Fibroblast of mammary gland (primary cell): ENCODE data around the gene LILRB3.

Source experiments
- DNase-seq: peaks from one replicate; pipeline ENCODE4 v3.0.0-alpha.2; 2010; ENCODE audit warnings: low read depth
- H3K4me3 ChIP-seq: 2 replicates; pipeline ENCODE4 v1.5.1; 2011; ENCODE audit warnings: low read depth, mild to moderate bottlenecking, low read length, moderate library complexity; ENCODE audit not compliant: control insufficient read depth
- TF ChIP-seq, protein P1 (sequence below): conservative IDR thresholded peaks from 2 replicates; pipeline ENCODE4 v1.5.1; 2011; ENCODE audit warnings: low read depth, low read length, inconsistent platforms; ENCODE audit not compliant: control insufficient read depth, insufficient read depth

LILRB3 gene

DNA sequence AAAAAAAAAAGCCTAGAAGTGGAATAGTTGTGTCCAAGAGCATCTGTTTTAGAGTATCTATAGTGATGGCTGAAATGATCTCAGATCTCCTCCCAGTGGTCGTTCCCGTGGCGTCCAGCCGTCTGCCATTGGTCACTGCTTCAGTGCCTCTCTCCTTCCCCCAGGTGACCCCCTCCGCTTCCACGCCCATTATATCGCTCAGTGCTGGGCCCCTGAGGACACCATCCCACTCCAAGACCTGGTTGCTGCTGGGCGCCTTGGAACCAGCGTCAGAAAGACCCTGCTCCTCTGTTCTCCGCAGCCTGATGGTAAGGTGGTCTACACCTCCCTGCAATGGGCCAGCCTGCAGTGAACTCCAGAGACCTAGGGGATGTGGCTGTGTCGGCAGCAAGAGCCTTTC is 29.8 kb downstream of the LILRB3 start:
- TF ChIP-seq, protein P1, sequence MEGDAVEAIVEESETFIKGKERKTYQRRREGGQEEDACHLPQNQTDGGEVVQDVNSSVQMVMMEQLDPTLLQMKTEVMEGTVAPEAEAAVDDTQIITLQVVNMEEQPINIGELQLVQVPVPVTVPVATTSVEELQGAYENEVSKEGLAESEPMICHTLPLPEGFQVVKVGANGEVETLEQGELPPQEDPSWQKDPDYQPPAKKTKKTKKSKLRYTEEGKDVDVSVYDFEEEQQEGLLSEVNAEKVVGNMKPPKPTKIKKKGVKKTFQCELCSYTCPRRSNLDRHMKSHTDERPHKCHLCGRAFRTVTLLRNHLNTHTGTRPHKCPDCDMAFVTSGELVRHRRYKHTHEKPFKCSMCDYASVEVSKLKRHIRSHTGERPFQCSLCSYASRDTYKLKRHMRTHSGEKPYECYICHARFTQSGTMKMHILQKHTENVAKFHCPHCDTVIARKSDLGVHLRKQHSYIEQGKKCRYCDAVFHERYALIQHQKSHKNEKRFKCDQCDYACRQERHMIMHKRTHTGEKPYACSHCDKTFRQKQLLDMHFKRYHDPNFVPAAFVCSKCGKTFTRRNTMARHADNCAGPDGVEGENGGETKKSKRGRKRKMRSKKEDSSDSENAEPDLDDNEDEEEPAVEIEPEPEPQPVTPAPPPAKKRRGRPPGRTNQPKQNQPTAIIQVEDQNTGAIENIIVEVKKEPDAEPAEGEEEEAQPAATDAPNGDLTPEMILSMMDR, result no peak
- no peak for DNase-seq
- H3K4me3 ChIP-seq, result no peak overlapping the region

DNA sequence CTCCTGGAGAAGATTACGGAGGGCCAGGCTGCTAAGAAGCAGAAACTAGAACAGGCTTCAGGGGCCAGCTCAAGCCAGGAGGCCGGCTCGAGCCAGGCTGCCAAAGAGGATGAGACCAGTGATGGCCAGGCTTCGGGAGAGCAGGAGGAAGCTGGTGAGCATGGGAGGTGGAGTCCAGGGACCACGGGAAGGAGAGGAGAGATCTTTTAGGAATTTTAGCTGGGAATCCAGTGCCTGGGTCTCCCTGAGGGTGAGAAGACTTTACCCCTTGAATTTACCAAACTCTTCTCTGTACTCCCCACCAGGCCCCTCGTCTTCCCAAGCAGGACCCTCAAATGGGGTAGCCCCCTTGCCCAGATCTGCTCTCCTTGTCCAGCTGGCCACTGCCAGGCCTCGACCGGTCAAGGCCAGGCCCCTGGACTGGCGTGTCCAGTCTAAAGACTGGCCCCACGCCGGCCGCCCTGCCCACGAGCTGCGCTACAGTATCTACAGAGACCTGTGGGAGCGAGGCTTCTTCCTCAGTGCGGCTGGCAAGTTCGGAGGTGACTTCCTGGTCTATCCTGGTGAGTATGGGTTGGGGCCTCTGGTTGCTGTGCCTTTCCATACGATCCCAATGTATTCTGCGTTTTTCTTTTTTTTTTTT is 30.9 kb downstream of the LILRB3 start:
- TF ChIP-seq, protein P1, result no peak
- DNase-seq, result no peak
- H3K4me3 ChIP-seq, result peak overlapping the region; percentile 74

DNA sequence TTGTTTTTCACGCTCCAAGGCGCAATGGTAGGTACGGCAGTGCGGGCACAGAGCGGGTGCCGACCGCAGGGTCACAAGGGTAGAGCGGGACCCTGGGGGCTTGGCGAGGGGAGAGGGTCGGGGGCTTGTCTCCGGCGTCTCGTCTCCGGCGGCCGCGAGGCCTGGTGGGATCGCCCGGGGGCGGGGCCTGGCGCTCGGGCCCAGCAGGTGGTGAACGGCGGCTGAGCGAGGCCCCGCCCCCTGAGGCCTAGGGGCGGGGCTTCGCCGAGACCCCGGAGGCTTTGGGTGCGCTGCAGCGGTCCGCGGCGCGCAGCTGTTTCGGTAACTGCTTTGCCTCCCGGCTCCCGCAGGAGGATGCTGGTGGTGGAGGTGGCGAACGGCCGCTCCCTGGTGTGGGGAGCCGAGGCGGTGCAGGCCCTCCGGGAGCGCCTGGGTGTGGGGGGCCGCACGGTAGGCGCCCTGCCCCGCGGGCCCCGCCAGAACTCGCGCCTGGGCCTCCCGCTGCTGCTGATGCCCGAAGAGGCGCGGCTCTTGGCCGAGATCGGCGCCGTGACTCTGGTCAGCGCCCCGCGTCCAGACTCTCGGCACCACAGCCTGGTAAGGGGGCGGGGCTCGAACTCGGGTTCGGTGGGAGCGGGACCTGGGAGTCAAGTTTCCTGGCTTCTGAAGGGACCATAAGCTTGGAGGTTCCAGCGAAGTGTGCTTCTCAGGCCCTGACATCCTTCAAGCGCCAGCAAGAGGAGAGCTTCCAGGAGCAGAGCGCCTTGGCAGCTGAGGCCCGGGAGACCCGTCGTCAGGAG is 31.6 kb downstream of the LILRB3 start, which contains the start of gene TSEN34:
TSEN34 (plus strand) TSS at position 298 of the 800 bp plus-strand sequence; CDS start at position 355, 57 bp downstream.
- peak within 1 kb of the TSS; percentile 74 for H3K4me3 ChIP-seq
- TF ChIP-seq, protein P1, result no peak
- DNase-seq, result peak; percentile 70

DNA sequence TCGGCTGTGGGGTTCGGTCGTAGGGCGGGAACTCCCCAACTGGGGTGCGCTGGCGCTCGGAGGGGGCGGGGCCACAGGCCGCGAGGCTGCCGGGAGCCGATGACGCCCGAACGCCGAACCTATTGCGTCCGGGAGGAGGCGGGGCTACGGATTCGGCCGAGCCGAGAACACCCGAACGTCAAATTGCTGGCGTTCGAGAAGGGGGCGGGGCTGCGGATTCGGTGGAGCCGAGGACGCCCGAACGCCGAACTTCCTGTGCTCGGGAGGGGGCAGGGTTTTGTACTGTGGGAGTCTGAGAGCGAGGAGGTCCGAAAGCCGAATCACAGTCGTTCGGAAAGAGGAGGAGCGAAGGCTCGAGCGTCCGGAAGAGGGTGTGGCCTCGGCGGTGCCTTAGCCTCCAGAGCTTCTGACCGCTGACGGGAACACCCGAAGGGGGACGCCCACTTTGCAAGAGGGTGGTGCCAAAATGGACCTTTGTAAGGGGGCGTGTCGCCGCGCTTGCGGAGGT is 32.2 kb downstream of the LILRB3 start:
- peak; percentile 99 for DNase-seq
- TF ChIP-seq, protein P1, result no peak

DNA sequence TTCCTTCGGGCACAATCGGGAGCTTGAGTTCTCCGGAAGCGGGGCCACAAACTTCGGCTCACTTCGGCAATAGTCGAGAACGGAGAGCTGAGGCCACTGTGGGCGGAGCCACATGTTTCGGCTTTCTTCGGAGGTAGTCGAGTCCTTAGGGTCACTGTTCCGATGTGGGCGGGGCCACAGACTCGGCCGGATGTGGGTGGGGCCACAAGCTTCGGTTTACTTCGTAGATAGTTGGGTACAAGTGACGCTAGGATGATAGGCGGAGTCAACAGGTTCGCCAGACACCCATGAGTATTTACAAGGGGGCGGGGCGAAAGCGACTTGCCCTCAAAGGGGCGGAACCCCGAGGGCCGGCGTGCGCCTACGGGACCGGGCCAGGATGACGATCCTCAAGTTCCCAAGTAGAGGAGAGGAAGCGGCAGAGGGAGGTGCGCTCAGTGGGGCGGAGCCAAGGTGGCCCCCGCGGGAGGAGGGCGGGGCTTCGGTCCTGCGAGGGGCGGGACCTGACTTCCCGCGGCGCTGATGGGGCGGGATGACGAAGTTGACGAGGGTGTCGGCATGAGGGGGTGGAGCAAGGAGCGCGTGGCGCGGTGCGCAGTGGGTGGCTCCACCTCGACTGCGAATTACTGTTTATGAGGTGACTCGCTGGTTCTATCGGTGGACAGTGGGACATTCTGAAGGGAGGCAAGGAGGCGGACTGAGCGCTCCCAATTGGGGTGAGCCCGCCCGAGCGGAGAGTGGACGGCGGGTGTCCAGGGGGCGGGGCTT is 32.9 kb downstream of the LILRB3 start:
- H3K4me3 ChIP-seq, result peak overlapping the region; percentile 70
- DNase-seq, result peak; percentile 100

More for the DNA sequence above, 32.2 kb downstream of the LILRB3 start:
- H3K4me3 ChIP-seq, result peak overlapping the region; percentile 74

More for the DNA sequence above, 32.9 kb downstream of the LILRB3 start:
- TF ChIP-seq, protein P1, result no peak
